Panc1 (cell line): ENCODE data around the gene ARR3.

Source experiments
- REST ChIP-seq, 2 experiments: IDR thresholded peaks; 2 replicates each; pipeline ENCODE4 v1.6.1; 2011 to 2012; ENCODE audit warnings: low read depth in 2 of 2, control low read depth in 1 of 2, low read length in 1 of 2, mild to moderate bottlenecking in 1 of 2, moderate library complexity in 1 of 2; ENCODE audit not compliant: insufficient read depth in 1 of 2
- TF ChIP-seq, protein P1 (sequence below): fragments of 450-650 bp; IDR thresholded peaks from 2 replicates; pipeline ENCODE4 v1.5.1; 2017; ENCODE audit warnings: mild to moderate bottlenecking

DNA sequence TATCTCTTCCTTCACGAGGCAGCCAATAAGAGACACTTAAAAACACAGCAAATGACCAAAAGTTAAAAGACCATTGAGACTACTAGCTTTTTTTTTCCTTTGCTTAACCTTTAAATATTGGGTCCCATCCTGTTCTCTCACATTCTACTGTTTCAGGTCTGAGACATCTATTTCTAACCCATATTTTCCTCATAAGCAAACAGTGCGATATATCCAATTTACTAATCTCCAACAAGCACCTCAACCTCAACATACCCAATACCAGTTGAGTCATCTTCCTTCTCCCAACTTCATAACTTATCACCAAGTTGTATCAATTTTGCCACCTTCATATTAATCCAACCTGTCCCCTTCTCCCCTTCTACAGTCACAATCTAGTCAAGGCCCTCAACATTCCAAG is 26.6 kb upstream of the ARR3 start:
- TF ChIP-seq, protein P1, sequence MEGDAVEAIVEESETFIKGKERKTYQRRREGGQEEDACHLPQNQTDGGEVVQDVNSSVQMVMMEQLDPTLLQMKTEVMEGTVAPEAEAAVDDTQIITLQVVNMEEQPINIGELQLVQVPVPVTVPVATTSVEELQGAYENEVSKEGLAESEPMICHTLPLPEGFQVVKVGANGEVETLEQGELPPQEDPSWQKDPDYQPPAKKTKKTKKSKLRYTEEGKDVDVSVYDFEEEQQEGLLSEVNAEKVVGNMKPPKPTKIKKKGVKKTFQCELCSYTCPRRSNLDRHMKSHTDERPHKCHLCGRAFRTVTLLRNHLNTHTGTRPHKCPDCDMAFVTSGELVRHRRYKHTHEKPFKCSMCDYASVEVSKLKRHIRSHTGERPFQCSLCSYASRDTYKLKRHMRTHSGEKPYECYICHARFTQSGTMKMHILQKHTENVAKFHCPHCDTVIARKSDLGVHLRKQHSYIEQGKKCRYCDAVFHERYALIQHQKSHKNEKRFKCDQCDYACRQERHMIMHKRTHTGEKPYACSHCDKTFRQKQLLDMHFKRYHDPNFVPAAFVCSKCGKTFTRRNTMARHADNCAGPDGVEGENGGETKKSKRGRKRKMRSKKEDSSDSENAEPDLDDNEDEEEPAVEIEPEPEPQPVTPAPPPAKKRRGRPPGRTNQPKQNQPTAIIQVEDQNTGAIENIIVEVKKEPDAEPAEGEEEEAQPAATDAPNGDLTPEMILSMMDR = no peak
- TF ChIP-seq REST (IDR thresholded peaks at IDR 0.05; ENCODE audit: insufficient read depth in 1 of 2, low read depth in 2 of 2, low read length in 1 of 2) = no peak
